Measurements from ENCODE around the gene CHCT1. TPM values are rescaled to one million over a fixed set of nuclear protein-coding genes. Genes with fewer than 3 reads are reported as not detected.
A peak's percentile ranks its signal among the peaks of the same experiment; 100 is the strongest.
"Not testable (repeated sequence)": the region's sequence is repeated elsewhere in the genome, so short reads cannot be mapped to it uniquely, and the experiment has no call there.

Gene CHCT1
- total RNA-seq, 4 donors from 2014 or later, result not detected

DNA sequence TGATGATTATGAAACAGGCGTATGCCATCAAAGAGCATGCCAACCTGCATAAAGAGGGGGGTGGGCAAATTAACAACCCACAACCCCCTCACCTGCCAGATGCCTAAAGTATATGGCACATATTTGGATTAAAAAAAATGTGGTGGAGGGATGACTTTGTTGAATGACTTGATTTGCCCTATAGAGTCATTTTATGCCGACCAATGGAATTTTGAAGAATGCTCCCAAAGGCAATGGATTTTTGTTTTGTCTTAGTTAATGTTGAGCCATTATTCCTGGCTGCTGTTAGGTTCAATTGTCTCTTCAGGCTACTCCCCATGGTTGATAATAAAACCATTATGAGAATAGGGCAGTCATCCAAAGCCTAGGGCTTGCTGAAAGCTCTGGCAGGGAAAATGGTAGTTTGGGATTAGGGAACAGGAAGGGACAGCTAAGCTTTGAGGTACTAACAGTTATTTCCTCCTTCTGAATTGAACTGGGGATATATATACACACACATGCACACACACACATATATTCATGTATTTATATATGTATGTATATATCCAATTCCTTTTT lies 5.8 kb upstream of the CHCT1 start:
- H3K27ac ChIP-seq, result no peak overlapping the region
- 49 to 53% methylated on average over 2 of the region's 2 CpGs for WGBS, 2 donors
- H3K27me3 ChIP-seq, result no peaks in the 10 kb centered on the region
- no peak for TF ChIP-seq POLR2A (IDR thresholded peaks at IDR 0.05)
- no peak for TF ChIP-seq EP300 (IDR thresholded peaks at IDR 0.05)
- TF ChIP-seq, protein P1, sequence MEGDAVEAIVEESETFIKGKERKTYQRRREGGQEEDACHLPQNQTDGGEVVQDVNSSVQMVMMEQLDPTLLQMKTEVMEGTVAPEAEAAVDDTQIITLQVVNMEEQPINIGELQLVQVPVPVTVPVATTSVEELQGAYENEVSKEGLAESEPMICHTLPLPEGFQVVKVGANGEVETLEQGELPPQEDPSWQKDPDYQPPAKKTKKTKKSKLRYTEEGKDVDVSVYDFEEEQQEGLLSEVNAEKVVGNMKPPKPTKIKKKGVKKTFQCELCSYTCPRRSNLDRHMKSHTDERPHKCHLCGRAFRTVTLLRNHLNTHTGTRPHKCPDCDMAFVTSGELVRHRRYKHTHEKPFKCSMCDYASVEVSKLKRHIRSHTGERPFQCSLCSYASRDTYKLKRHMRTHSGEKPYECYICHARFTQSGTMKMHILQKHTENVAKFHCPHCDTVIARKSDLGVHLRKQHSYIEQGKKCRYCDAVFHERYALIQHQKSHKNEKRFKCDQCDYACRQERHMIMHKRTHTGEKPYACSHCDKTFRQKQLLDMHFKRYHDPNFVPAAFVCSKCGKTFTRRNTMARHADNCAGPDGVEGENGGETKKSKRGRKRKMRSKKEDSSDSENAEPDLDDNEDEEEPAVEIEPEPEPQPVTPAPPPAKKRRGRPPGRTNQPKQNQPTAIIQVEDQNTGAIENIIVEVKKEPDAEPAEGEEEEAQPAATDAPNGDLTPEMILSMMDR (IDR thresholded peaks at IDR 0.05), result no peak
- no peak overlapping the region for H3K4me3 ChIP-seq
- H3K9me3 ChIP-seq, result no peaks in the 10 kb centered on the region
- no peak for DNase-seq (ENCODE audit: low spot score in 2 of 2)
- peaks cover 0 to 14% (median 0%) of the 10 kb centered on the region in 4 donors for H3K4me1 ChIP-seq
- no peaks in the 10 kb centered on the region for H3K36me3 ChIP-seq

DNA sequence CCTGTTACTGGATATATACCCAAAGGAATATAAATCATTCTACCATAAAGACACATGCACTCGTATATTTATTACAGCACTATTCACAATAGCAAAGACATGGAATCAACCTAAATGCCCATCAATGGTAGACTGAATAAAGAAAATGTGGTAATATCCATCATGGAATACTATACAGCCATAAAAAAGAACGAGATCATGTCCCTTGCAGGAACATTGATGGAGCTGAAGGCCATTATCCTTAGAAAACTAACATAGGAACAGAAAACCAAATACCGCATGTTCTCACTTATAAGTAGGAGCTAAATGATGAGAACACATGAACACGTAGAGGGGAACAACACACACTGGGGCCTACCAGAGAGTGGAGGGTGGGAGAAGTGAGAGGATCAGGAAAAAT lies 3.3 kb upstream of the CHCT1 start:
- not testable (repeated sequence) for H3K9me3 ChIP-seq; H3K27me3 ChIP-seq; H3K4me3 ChIP-seq; H3K36me3 ChIP-seq; H3K27ac ChIP-seq; DNase-seq (ENCODE audit: low spot score in 2 of 2)
- H3K4me1 ChIP-seq, result peaks cover 0 to 25% (median 0%) of the 10 kb centered on the region in 4 donors
- 93 to 98% methylated on average over 4 of the region's 4 CpGs for WGBS, 2 donors

DNA sequence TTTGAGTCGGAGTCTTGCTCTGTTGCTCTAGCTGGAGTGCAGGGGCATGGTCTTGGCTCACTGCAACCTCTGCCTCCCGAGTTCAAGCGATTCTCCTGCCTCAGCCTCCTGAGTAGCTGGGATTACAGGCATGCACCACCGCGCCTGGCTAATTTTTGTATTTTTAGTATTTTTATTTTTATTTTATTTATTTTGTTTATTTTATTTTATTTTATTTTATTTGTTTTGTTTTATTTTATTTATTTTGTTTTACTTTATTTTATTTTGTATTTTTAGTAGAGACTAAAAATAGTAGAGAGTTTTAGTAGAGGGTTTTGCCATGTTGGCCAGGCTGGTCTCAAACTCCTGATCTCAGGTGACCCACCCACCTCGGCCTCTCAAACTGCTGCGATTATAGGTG lies 2.4 kb upstream of the CHCT1 start:
- DNase-seq (ENCODE audit: low spot score in 2 of 2); H3K36me3 ChIP-seq: not testable (repeated sequence)
- WGBS, 2 donors, result 95 to 96% methylated on average over 7 of the region's 7 CpGs

DNA sequence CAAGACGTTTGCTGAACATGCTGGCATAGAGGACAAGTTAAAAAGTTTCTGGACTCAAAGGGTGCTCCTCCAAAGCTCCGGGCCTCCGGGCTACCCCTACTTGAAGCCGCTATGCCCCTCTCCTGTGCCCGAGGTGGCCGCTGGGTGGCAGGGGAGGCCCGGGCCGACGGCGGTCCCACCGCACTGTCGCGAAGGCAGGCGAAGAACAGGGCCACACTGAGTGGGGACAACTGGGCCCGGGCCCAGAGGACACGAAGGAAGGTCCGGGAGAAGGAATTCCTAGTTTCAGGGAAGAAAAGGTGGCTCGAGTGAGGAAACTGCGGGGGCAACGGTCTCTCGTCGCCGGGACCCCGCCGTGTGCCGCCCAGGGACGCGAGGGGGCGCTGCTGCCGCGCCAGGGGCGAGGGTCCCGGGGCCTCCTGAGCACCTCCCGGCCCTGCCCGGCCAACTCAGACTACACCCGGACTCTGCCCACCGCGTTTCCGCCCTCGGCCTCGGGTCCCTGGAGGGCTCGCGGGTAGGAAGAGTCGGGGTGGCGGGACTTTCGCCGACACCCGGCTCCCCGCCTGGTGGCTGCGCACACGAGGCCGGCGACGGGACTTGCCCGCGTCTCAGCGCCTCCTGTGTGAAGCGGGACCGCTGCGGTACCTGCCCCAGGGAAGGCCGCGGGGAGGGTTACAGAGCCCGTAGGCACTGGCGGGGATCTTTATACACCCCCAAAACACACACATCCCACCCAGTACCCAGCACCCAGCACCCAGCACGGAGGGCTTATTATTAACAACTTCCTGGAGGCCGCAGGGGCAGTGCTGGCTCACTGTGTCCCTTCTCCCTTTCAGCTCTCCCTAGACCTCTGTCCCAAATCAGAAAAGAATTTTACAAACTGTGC lies 772 bp upstream of the CHCT1 start:
- Histone ChIP-seq H3K27ac (peak overlapping the region; percentile 6 to 83 (median 14)), H3K36me3 (no peaks in the 10 kb centered on the region)

More for the DNA sequence above, 2.4 kb upstream of the CHCT1 start:
- peaks cover 0 to 25% (median 0%) of the 10 kb centered on the region in 4 donors for H3K4me1 ChIP-seq
- not testable (repeated sequence) for H3K9me3 ChIP-seq, H3K4me3 ChIP-seq, H3K27me3 ChIP-seq, H3K27ac ChIP-seq

DNA sequence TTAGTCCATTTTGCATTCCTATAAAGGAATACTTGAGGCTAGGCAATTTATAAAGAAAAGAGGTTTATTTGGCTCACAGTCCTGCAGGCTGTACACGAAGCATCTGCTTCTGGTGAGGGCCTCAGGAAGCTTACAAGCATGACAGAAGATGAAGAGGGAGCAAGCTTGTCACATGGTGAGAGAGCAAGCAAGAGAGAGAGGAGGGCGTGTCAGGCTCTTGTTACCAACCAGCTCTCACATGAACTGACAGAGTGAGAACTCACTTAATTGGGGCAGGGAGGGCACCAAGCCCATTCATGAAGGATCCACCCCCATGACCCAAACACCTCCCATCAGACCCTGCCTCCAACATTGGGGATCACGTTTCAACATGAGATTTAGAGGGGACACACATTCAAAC lies 1.6 kb downstream of the CHCT1 start:
- H3K27me3 ChIP-seq, result no peaks in the 10 kb centered on the region
- TF ChIP-seq, protein P1 (IDR thresholded peaks at IDR 0.05), result no peak
- TF ChIP-seq EP300 (IDR thresholded peaks at IDR 0.05) (no peak), POLR2A (IDR thresholded peaks at IDR 0.05) (no peak)
- H3K27ac ChIP-seq, result no peak overlapping the region
- no peaks in the 10 kb centered on the region for H3K9me3 ChIP-seq
- H3K36me3 ChIP-seq, result no peaks in the 10 kb centered on the region
- no peak overlapping the region for H3K4me3 ChIP-seq
- DNase-seq (ENCODE audit: low spot score in 2 of 2), result no peak
- 77 to 83% methylated on average over 3 of the region's 3 CpGs for whole genome bisulfite sequencing, 2 donors
- peaks cover 0 to 20% (median 0%) of the 10 kb centered on the region in 4 donors for H3K4me1 ChIP-seq

More for the DNA sequence above, 772 bp upstream of the CHCT1 start:
- H3K27me3 ChIP-seq, result no peaks in the 10 kb centered on the region
- WGBS, 2 donors, result 1 to 2% methylated on average over 33 to 51 of the region's 66 CpGs
- peak overlapping the region; percentile 32 to 65 (median 50) for H3K4me3 ChIP-seq
- DNase-seq (ENCODE audit: low spot score in 2 of 2), result peak; percentile 35 to 52
- peaks cover 0 to 21% (median 0%) of the 10 kb centered on the region in 4 donors for H3K4me1 ChIP-seq
- H3K9me3 ChIP-seq, result no peaks in the 10 kb centered on the region
- TF ChIP-seq EP300 (IDR thresholded peaks at IDR 0.05), result peak in 1 of 2 donors; percentile 30
- no peak for TF ChIP-seq POLR2A (IDR thresholded peaks at IDR 0.05)
- TF ChIP-seq, protein P1 (IDR thresholded peaks at IDR 0.05), result peak; percentile 86 to 99 (median 96)

DNA sequence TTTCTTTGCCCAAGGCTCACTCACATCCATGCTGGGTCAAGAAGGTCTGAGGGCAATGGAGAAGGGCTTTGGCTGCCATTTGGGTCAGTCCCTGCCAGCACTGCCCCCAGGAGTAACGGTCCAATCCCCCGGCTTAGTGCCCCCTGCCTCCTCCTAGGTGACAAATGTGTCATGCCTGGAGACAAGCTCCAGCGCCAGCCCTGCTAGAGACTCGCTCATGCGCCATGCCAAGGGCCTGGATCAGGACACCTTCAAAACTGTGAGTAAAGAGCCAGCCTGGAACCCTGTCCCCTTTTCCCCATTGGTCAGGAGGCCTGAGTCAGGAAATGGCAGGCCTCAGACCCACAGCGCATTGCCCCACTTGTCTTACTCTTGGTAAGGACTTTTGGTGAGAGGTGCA lies 3.3 kb downstream of the CHCT1 start:
- no peak for TF ChIP-seq POLR2A (IDR thresholded peaks at IDR 0.05)
- Histone ChIP-seq H3K4me3 (no peak overlapping the region), H3K36me3 (no peaks in the 10 kb centered on the region), H3K9me3 (no peaks in the 10 kb centered on the region), H3K27ac (no peak overlapping the region), H3K4me1 (peaks cover 0 to 19% (median 0%) of the 10 kb centered on the region in 4 donors), H3K27me3 (no peaks in the 10 kb centered on the region)
- 83 to 92% methylated on average over 4 to 6 of the region's 6 CpGs for WGBS, 2 donors
- DNase-seq (ENCODE audit: low spot score in 2 of 2), result no peak

Data from tibial nerve (tissue), 4 donors.